Measurements from ENCODE around the gene CYB5R2. TPM values are rescaled to one million over a fixed set of nuclear protein-coding genes. Genes with fewer than 3 reads are reported as not detected.

CYB5R2 gene
- total RNA-seq, 1 donor from 2014 or later: 25.9 TPM

DNA sequence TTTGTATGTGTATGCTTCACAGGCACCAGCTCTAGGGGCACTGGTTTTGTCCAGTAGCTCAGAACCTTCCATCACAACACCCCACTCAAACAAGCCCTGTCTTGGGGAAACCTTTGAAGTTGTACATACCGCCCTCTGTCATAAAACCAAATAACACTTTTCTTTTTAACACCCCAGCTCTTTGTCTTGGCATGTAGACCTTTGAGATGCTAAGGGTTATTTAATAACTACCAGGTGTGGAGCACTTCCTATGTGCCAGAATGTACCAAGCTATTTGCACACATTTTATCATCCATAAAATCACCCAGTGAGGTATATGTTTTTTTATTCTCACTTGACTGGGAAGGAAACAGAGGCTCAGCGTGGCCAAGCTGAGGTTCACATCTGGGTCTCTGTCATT lies 50.6 kb downstream of the CYB5R2 start:
- ATAC-seq (ENCODE audit: low read depth) (no peak), DNase-seq (no peak)
- H3K27me3 Mint-ChIP-seq: no peaks in the 10 kb centered on the region
- TF ChIP-seq, protein P1, sequence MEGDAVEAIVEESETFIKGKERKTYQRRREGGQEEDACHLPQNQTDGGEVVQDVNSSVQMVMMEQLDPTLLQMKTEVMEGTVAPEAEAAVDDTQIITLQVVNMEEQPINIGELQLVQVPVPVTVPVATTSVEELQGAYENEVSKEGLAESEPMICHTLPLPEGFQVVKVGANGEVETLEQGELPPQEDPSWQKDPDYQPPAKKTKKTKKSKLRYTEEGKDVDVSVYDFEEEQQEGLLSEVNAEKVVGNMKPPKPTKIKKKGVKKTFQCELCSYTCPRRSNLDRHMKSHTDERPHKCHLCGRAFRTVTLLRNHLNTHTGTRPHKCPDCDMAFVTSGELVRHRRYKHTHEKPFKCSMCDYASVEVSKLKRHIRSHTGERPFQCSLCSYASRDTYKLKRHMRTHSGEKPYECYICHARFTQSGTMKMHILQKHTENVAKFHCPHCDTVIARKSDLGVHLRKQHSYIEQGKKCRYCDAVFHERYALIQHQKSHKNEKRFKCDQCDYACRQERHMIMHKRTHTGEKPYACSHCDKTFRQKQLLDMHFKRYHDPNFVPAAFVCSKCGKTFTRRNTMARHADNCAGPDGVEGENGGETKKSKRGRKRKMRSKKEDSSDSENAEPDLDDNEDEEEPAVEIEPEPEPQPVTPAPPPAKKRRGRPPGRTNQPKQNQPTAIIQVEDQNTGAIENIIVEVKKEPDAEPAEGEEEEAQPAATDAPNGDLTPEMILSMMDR (IDR thresholded peaks at IDR 0.05): no peak
- H3K4me3 Mint-ChIP-seq: no peak overlapping the region
- intact Hi-C loops (cut with micrococcal nuclease): no loop called here
- CTCF ChIA-PET: no interaction called here
- H3K27ac Mint-ChIP-seq: no peak overlapping the region
- H3K36me3 Mint-ChIP-seq (ENCODE audit: low read depth): peaks cover 82% of the 10 kb centered on the region
- POLR2A ChIA-PET: no interaction called here
- no peaks in the 10 kb centered on the region for H3K9me3 Mint-ChIP-seq
- no peaks in the 10 kb centered on the region for H3K4me1 Mint-ChIP-seq

DNA sequence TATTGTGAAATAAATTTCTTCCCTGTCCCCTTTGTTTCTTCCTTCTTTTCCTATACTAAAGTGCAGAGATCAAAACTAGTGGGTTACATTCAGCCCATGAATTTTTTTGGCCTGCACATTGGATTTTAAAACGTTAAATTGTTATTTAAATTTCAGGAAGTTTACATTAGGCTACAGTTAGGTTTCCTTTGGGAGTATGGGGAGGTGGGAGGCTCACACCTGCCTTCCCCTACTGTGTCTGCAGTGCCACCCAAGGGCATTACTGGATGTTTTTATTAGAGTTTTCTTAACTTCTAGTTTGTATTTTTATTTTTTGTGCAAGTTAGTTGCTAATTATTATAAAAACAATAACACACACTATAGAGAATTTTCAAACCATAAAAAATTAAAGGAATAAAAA lies 51.7 kb downstream of the CYB5R2 start:
- DNase-seq (no peak), ATAC-seq (ENCODE audit: low read depth) (no peak)
- Mint-ChIP-seq H3K4me1 (no peaks in the 10 kb centered on the region), H3K27ac (no peak overlapping the region), H3K36me3 (ENCODE audit: low read depth) (peaks cover 80% of the 10 kb centered on the region), H3K4me3 (no peak overlapping the region), H3K9me3 (no peaks in the 10 kb centered on the region), H3K27me3 (no peaks in the 10 kb centered on the region)
- intact Hi-C loops (cut with micrococcal nuclease): no loop called here
- POLR2A ChIA-PET: no interaction called here
- CTCF ChIA-PET: no interaction called here
- TF ChIP-seq, protein P1 (IDR thresholded peaks at IDR 0.05): no peak

DNA sequence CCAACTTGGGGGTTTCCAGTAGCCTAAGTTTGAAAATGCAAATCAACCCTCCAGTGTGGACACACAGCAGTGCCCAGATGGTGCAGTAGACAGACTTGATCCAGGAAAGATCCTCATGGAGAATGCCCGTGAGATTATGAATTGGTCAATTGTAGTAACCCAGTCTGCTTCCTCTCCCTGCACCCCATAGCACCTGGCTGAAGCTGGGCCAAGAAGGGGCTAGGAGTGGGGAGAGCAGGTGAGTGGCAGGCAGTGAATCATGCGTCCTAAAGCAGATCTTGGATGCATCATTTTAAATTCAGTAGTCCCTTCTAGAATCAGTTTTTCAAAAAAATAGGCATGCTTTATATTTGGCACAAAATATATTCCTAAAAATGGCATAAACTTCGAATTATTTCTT lies 52.2 kb downstream of the CYB5R2 start:
- DNase-seq (no peak), ATAC-seq (ENCODE audit: low read depth) (no peak)
- Mint-ChIP-seq H3K4me1 (no peaks in the 10 kb centered on the region), H3K27me3 (no peaks in the 10 kb centered on the region), H3K4me3 (no peak overlapping the region), H3K36me3 (ENCODE audit: low read depth) (peaks cover 80% of the 10 kb centered on the region), H3K9me3 (no peaks in the 10 kb centered on the region), H3K27ac (no peak overlapping the region)
- TF ChIP-seq, protein P1 (IDR thresholded peaks at IDR 0.05): no peak
- ChIA-PET POLR2A (no interaction called here), CTCF (no interaction called here)
- intact Hi-C loops (cut with micrococcal nuclease): no loop called here

DNA sequence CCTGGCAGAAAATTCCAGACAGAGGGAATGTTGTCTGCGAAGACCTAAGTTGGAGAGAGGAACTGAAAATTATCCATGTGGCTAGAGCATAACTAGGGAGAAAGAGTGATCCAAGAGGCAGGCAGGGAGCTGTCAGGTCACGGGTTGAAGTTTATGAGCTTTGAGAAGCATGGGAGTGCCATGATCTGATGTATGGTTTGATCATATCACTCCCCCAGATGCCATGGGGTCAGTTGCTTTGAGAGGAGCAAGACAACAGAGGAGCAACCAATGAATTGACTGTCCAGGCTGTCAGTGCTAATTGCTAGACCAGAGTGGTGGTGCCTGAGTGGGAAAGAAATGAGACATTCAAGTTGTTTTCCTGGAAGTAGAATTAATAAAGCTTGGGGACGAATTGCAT lies 54.0 kb downstream of the CYB5R2 start:
- ChIA-PET CTCF (no interaction called here), POLR2A (no interaction called here)
- no peaks in the 10 kb centered on the region for H3K27me3 Mint-ChIP-seq
- H3K4me3 Mint-ChIP-seq: no peak overlapping the region
- TF ChIP-seq, protein P1 (IDR thresholded peaks at IDR 0.05): no peak
- peaks cover 76% of the 10 kb centered on the region for H3K36me3 Mint-ChIP-seq (ENCODE audit: low read depth)
- intact Hi-C loops (cut with micrococcal nuclease): no loop called here
- no peaks in the 10 kb centered on the region for H3K4me1 Mint-ChIP-seq
- DNase-seq (no peak), ATAC-seq (ENCODE audit: low read depth) (no peak)
- H3K27ac Mint-ChIP-seq: no peak overlapping the region
- H3K9me3 Mint-ChIP-seq: no peaks in the 10 kb centered on the region

DNA sequence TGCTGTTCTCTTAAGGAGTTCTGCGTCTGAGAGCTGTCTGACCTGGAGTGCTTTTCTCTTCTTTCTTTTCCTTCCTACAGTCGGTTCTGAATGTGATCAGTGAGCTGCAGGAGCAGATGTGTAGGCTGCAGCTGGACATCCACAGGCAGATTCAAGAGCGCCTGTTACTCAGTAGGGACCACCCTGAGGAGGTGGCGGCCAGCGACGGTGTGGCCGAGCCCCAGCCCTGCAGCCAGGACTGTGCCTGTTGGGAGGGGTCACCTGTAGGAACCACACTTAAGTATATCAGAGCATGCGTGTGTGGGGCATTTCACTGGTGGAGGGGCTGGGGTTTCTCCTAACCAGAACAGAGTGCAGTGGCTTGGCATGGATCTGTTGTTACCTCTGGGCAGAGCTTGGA lies 56.3 kb downstream of the CYB5R2 start:
- peaks cover 77% of the 10 kb centered on the region for H3K36me3 Mint-ChIP-seq (ENCODE audit: low read depth)
- H3K4me1 Mint-ChIP-seq: no peaks in the 10 kb centered on the region
- no peaks in the 10 kb centered on the region for H3K27me3 Mint-ChIP-seq
- no peaks in the 10 kb centered on the region for H3K9me3 Mint-ChIP-seq
- TF ChIP-seq, protein P1 (IDR thresholded peaks at IDR 0.05): no peak
- POLR2A ChIA-PET: no interaction called here
- H3K4me3 Mint-ChIP-seq: no peak overlapping the region
- ATAC-seq (ENCODE audit: low read depth) (no peak), DNase-seq (no peak)
- H3K27ac Mint-ChIP-seq: no peak overlapping the region
- intact Hi-C loops (cut with micrococcal nuclease): no loop called here
- CTCF ChIA-PET: no interaction called here

Other genes with a start within 250 kb of the CYB5R2 start
- not detected in 2 replicates for gene OLFML1, start 188.0 kb downstream of the CYB5R2 start, total RNA-seq
- gene PPFIBP2, start 159.5 kb downstream of the CYB5R2 start, total RNA-seq: 109 and 112 TPM in 2 replicates
- not detected in 2 replicates for gene OVCH2, start 33.0 kb upstream of the CYB5R2 start, total RNA-seq
- gene OR5P2, start 123.4 kb upstream of the CYB5R2 start, total RNA-seq: not detected in 2 replicates
- not detected in 2 replicates for gene OR5P3, start 157.3 kb upstream of the CYB5R2 start, total RNA-seq

Measured in activated B cell treated with CpG ODN at 0.5 μM for 24 hours (primary cell).